B cell (primary cell): Measurements from ENCODE around the gene ADAMTS14. TPM values are rescaled to one million over a fixed set of nuclear protein-coding genes. Genes with fewer than 3 reads are reported as not detected.

ENCODE experiments used
- ATAC-seq: fragments of 200-7000 bp; cut with Tn5 transposase; one replicate; pipeline ENCODE4 v1.10.0; 2021; ENCODE audit warnings: low read depth, mild to moderate bottlenecking, moderate number of reproducible peaks, moderate library complexity
- CTCF ChIA-PET: fragments of 350-600 bp; sonication (Branson Sonifier 250); formaldehyde crosslinking; loops from one replicate; lab custom pipeline; 2021; ENCODE audit warnings: antibody characterized with exemption, inconsistent platforms; lab: Charles Lee
- POLR2A ChIA-PET: fragments of 350-600 bp; sonication (Branson Sonifier 250); formaldehyde crosslinking; loops from one replicate; lab custom pipeline; 2021; ENCODE audit warnings: antibody characterized with exemption; lab: Charles Lee
- DNase-seq: peaks from one replicate; pipeline ENCODE4 v3.0.0; 2013
- H2AFZ ChIP-seq: 2 replicates; pipeline ENCODE4 v1.6.1; 2012; ENCODE audit warnings: mild to moderate bottlenecking, low read depth, low read length; ENCODE audit not compliant: insufficient read depth, poor library complexity, severe bottlenecking
- H3K27ac ChIP-seq, 2 donors: 1 replicate in 1 of 2; 2 replicates in 1 of 2; pipeline ENCODE4 v1.5.1; 2012 to 2013; ENCODE audit warnings: low read length in 2 of 2, mild to moderate bottlenecking in 2 of 2, moderate library complexity in 1 of 2
- H3K27me3 ChIP-seq, 4 experiments: fragments of 200-600 bp in 1 of 4; sonication (generic) in 1 of 4; replicated peaks in 1 of 4; 1 replicate in 2 of 4; 2 replicates in 2 of 4; pipeline versions ENCODE4 v1.6.1 to v1.7.0; 2013 to 2016; ENCODE audit warnings: low read length in 3 of 4, mild to moderate bottlenecking in 2 of 4, mixed read lengths in 1 of 4, moderate library complexity in 1 of 4; ENCODE audit not compliant: insufficient read depth in 4 of 4, control insufficient read depth in 3 of 4; ENCODE audit errors: control extremely low read depth in 1 of 4
- H3K36me3 ChIP-seq, 2 experiments: replicated peaks in 1 of 2; 1 replicate in 1 of 2; 2 replicates in 1 of 2; pipeline versions ENCODE4 v1.6.1 to v1.7.1; 2013; ENCODE audit warnings: low read length in 1 of 2; ENCODE audit not compliant: insufficient read depth in 2 of 2, control insufficient read depth in 1 of 2; ENCODE audit errors: control extremely low read depth in 1 of 2, extremely low read depth in 1 of 2
- H3K4me1 ChIP-seq, 2 donors: fragments of 200-600 bp in 1 of 2; sonication (generic) in 1 of 2; 1 replicate in 1 of 2; 2 replicates in 1 of 2; pipeline versions ENCODE4 v1.5.1 to v1.6.1; 2013 to 2017; ENCODE audit warnings: low read length in 2 of 2; ENCODE audit not compliant: control insufficient read depth in 2 of 2, insufficient read depth in 2 of 2
- H3K4me2 ChIP-seq: replicated peaks from 2 replicates; pipeline ENCODE3; 2012; ENCODE audit warnings: mild to moderate bottlenecking, low read depth, low read length; ENCODE audit not compliant: poor library complexity, severe bottlenecking
- H3K4me3 ChIP-seq, 5 experiments: fragments of 200-600 bp in 1 of 5; sonication (generic) in 1 of 5; 1 replicate in 3 of 5; 2 replicates in 2 of 5; pipeline versions ENCODE4 v1.5.1 to v1.7.0; 2011 to 2016; ENCODE audit warnings: low read length in 4 of 5, mild to moderate bottlenecking in 4 of 5, low read depth in 2 of 5, control low read depth in 1 of 5, moderate library complexity in 1 of 5; ENCODE audit not compliant: insufficient read depth in 1 of 5; ENCODE audit errors: control extremely low read depth in 1 of 5, extremely low read depth in 1 of 5
- H3K79me2 ChIP-seq: fragments of 200-600 bp; sonication (generic); one replicate; pipeline ENCODE4 v1.6.0; 2016; ENCODE audit warnings: low read length; ENCODE audit not compliant: control insufficient read depth, insufficient read depth
- H3K9ac ChIP-seq: fragments of 200-600 bp; sonication (generic); 2 replicates; pipeline ENCODE4 v1.6.1; 2017; ENCODE audit warnings: mild to moderate bottlenecking, low read length, moderate library complexity
- H3K9me3 ChIP-seq, 3 donors: one replicate each; pipeline versions ENCODE4 v1.6.1 to v1.7.1; 2013; ENCODE audit warnings: low read length in 2 of 3; ENCODE audit not compliant: control insufficient read depth in 2 of 3, insufficient read depth in 1 of 3; ENCODE audit errors: control extremely low read depth in 1 of 3
- H4K20me1 ChIP-seq: 2 replicates; pipeline ENCODE4 v1.6.0; 2012; ENCODE audit warnings: mild to moderate bottlenecking, low read length; ENCODE audit not compliant: insufficient read depth, control insufficient read depth, poor library complexity, severe bottlenecking
- H3K27ac Mint-ChIP-seq: one replicate; pipeline ENCODE4 v1.8.0; 2021; ENCODE audit warnings: mixed read lengths
- H3K27me3 Mint-ChIP-seq: one replicate; pipeline ENCODE4 v1.8.0; 2021; ENCODE audit warnings: mixed read lengths
- H3K4me1 Mint-ChIP-seq: one replicate; pipeline ENCODE4 v1.8.0; 2021; ENCODE audit warnings: mixed read lengths
- H3K4me3 Mint-ChIP-seq: one replicate; pipeline ENCODE4 v1.8.0; 2021; ENCODE audit warnings: mixed read lengths
- H3K9me3 Mint-ChIP-seq: one replicate; pipeline ENCODE4 v1.8.0; 2022; ENCODE audit warnings: mixed read lengths; ENCODE audit not compliant: insufficient read depth
- CTCF ChIP-seq: fragments of 200-600 bp; IDR thresholded peaks from one replicate; pipeline ENCODE4 v1.8.0; 2022; ENCODE audit warnings: antibody characterized with exemption, mild to moderate bottlenecking
- EZH2 ChIP-seq: IDR thresholded peaks from 2 replicates; pipeline ENCODE4 v1.6.1; 2012; ENCODE audit warnings: borderline replicate concordance, low read depth, mild to moderate bottlenecking, moderate library complexity, low read length; ENCODE audit not compliant: insufficient read depth, poor library complexity, severe bottlenecking
- WGBS: methylation state at CpG from one replicate; pipeline ENCODE4 v1.1.5; 2013; ENCODE audit warnings: missing lambda C conversion rate; ENCODE audit not compliant: insufficient coverage; 5-methylcytosine and 5-hydroxymethylcytosine counted together
- intact Hi-C: fragments of 100-400 bp; cut with micrococcal nuclease; formaldehyde crosslinking; loops from one replicate; pipeline ENCODE4 v1.10.0; 2022
- polyA plus RNA-seq: library from polyadenylated mRNA; depleted of rRNA; stranded (reverse); fragments of >200 nt; gene quantifications from 2 replicates; pipeline ENCODE4 v1.2.3, GENCODE V29; 2012
- total RNA-seq, 2 donors: library from RNA; stranded (reverse); fragments of 120-200 nt in 1 of 2; gene quantifications; 1 replicate in 1 of 2; 2 replicates in 1 of 2; pipeline versions ENCODE4 v1.2.3 to v1.2.4, GENCODE V29; 2013 to 2022

The ADAMTS14 gene
- total and polyA plus RNA-seq, 2 donors (not counting 1 experiment from before 2014, with no cell fraction given): not detected

DNA sequence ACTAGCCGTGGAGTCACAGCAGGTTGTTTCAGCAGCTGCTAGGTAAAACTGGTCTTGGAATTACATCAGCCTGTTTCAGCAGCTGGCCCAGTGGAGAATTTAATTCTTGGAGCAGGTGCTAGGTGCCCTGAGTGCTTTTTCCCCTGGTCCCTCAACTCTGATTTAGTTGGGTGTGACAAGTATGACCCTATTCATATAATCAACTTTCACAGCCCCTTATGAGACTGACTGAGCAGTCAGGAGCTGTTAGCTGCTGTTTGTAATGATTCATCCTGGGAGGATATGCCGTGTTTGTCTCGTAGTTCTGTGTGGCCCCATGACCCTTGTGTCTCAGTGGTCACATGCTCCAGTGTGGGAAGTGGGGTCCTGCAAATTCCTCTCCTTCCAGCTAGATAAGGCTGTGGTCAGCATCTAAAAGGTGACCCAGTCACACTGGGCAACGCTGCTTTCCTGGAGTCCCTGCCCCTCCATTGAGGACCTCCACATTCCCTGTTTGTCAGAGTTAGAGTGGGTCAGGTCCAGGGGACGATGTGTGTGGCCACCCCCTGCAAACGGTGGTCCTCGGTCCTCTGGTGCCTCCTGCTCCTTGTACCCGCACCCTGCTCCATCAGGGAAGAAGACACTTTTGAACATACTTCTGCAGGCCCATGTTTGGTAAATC lies 84.5 kb downstream of the ADAMTS14 start:
- POLR2A ChIA-PET: no interaction called here

More for the DNA sequence above, 84.5 kb downstream of the ADAMTS14 start:
- Histone ChIP-seq H2AFZ (no peak overlapping the region), H4K20me1 (no peaks in the 10 kb centered on the region), H3K79me2 (no peaks in the 10 kb centered on the region), H3K4me1 (no peaks in the 10 kb centered on the region), H3K4me2 (no peak overlapping the region), H3K9ac (no peak overlapping the region), H3K9me3 (no peaks in the 10 kb centered on the region), H3K36me3 (no peaks in the 10 kb centered on the region), H3K4me3 (no peak overlapping the region), H3K27me3 (no peaks in the 10 kb centered on the region), H3K27ac (no peak overlapping the region)
- 91% methylated on average over 8 of the region's 8 CpGs for WGBS
- Mint-ChIP-seq H3K27me3 (peaks cover 4% of the 10 kb centered on the region), H3K9me3 (no peaks in the 10 kb centered on the region), H3K4me1 (no peaks in the 10 kb centered on the region), H3K4me3 (no peak overlapping the region), H3K27ac (no peak overlapping the region)
- TF ChIP-seq CTCF (no peak), EZH2 (no peak)
- DNase-seq: no peak
- CTCF ChIA-PET: interaction anchor here (0.9 to 8.8 kb wide), 5 partner anchors 14 to 295 kb away, joined by 3 to 91 read pairs (median 5); no protein-coding TSS in a partner anchor
- ATAC-seq: no peak
- intact Hi-C loops: no loop called here
